Measurements from ENCODE around the gene ACP6. TPM values are rescaled to one million over a fixed set of nuclear protein-coding genes. Genes with fewer than 3 reads are reported as not detected.

Gene ACP6
- total and polyA plus RNA-seq, 10 of the 15 experiments (the other 5 are each of a cell fraction or from before 2014, with no cell fraction given): 3.1 to 19.7 (median 9.4) TPM

- no peak for TF ChIP-seq ZBTB40 (IDR thresholded peaks at IDR 0.05; ENCODE audit: borderline replicate concordance)
- TF ChIP-seq ZBTB11 (CRISPR knock-in tag; IDR thresholded peaks at IDR 0.05): no peak
- no peak for TF ChIP-seq ASH2L (IDR thresholded peaks at IDR 0.05; ENCODE audit: borderline replicate concordance, low read depth)
- TF ChIP-seq RELA (IDR thresholded peaks at IDR 0.05; ENCODE audit: borderline replicate concordance, partially characterized antibody): no peak
Observed at GRCh38 chr1:147624529-147624928, 45.8 kb downstream of the ACP6 start (continued).

- no peak for DNase-seq (ENCODE audit: low read depth, low spot score)
- Histone ChIP-seq H3K27ac (ENCODE audit: control insufficient read depth, insufficient read depth) (no peak overlapping the region), H3K4me3 (no peak overlapping the region), H3K27me3 (replicated peaks in 1 of 2; ENCODE audit: control insufficient read depth in 2 of 2, insufficient read depth in 2 of 2, low read length in 1 of 2) (no peaks in the 10 kb centered on the region), H2AFZ (ENCODE audit: control insufficient read depth, low read depth, low read length) (no peak overlapping the region), H4K20me1 (ENCODE audit: control insufficient read depth, insufficient read depth) (no peaks in the 10 kb centered on the region), H3K79me2 (ENCODE audit: control insufficient read depth, insufficient read depth, low read length) (no peaks in the 10 kb centered on the region), H3K36me3 (ENCODE audit: control insufficient read depth in 2 of 2, insufficient read depth in 2 of 2, low read length in 1 of 2) (peaks cover 4 to 6% of the 10 kb centered on the region in 2 experiments), H3K9me3 (replicated peaks; ENCODE audit: control insufficient read depth, insufficient read depth, low read length) (no peaks in the 10 kb centered on the region), H3K9ac (ENCODE audit: control insufficient read depth, insufficient read depth, low read length) (no peak overlapping the region), H3K4me1 (ENCODE audit: control insufficient read depth, insufficient read depth, low read length) (peaks cover 3% of the 10 kb centered on the region; the same call in 1 of the 2 replicates), H3K4me2 (ENCODE audit: control insufficient read depth, insufficient read depth) (no peak overlapping the region)
- intact Hi-C loops (cut with micrococcal nuclease; ENCODE audit: unreplicated experiment): no loop called here
- RAD21 ChIA-PET (ENCODE audit: unreplicated experiment): no interaction called here
- ATAC-seq: no peak
- CTCF ChIA-PET: no interaction called here
- 80% methylated on average over 8 of the region's 8 CpGs for WGBS (ENCODE audit: insufficient coverage, insufficient replicate concordance, low lambda C conversion rate, missing lambda C conversion rate)
- in situ Hi-C loops (cut with MboI): no loop called here
- POLR2A ChIA-PET: no interaction called here
- BruUV-seq (replicated peaks): no TSS peak
- no peak for FAIRE-seq
- SMC1A ChIA-PET (ENCODE audit: uncharacterized antibody, unreplicated experiment): no interaction called here
- no peak for TF ChIP-seq ZNF274 (IDR thresholded peaks at IDR 0.05; ENCODE audit: insufficient read depth, insufficient read length)
- TF ChIP-seq RFX5 (IDR thresholded peaks at IDR 0.05; ENCODE audit: low read depth, low read length): no peak
- no peak for TF ChIP-seq TAF1 (IDR thresholded peaks at IDR 0.05; ENCODE audit: borderline replicate concordance, low read depth, low read length)
- no peak for TF ChIP-seq ZNF24 (IDR thresholded peaks at IDR 0.05)
- TF ChIP-seq NRF1 (conservative IDR thresholded peaks at IDR 0.05; ENCODE audit: low read depth, low read length): no peak
- TF ChIP-seq CUX1 (IDR thresholded peaks at IDR 0.05; ENCODE audit: insufficient replicate concordance, low read depth, low read length): no peak
Observed at GRCh38 chr1:147624011-147624410, 46.3 kb downstream of the ACP6 start.
